NT2/D1 (cell line): Measurements from ENCODE around the gene ETFB.
A peak's percentile ranks its signal among the peaks of the same experiment; 100 is the strongest.
"Not testable (repeated sequence)": the region's sequence is repeated elsewhere in the genome, so short reads cannot be mapped to it uniquely, and the experiment has no call there.

Experiments
- DNase-seq: peaks from one replicate; pipeline ENCODE4 v3.0.0-alpha.2; 2011; ENCODE audit warnings: low read depth, low spot score
- H3K27me3 ChIP-seq: 2 replicates; pipeline ENCODE4 v1.6.0; 2011; ENCODE audit warnings: mild to moderate bottlenecking; ENCODE audit not compliant: insufficient read length, insufficient read depth
- H3K36me3 ChIP-seq: 2 replicates; pipeline ENCODE4 v1.6.1; 2011; ENCODE audit warnings: mild to moderate bottlenecking, low read length, mixed read lengths; ENCODE audit not compliant: insufficient read depth, insufficient read length
- H3K4me1 ChIP-seq: 2 replicates; pipeline ENCODE4 v1.5.1; 2011; ENCODE audit not compliant: insufficient read depth, insufficient read length
- H3K4me3 ChIP-seq: 2 replicates; pipeline ENCODE4 v1.5.1; 2011; ENCODE audit warnings: low read depth; ENCODE audit not compliant: insufficient read length
- H3K9ac ChIP-seq: 2 replicates; pipeline ENCODE4 v1.6.0; 2011; ENCODE audit warnings: low read depth; ENCODE audit not compliant: insufficient read length
- H3K9me3 ChIP-seq: 2 replicates; pipeline ENCODE4 v1.5.1; 2011; ENCODE audit warnings: mild to moderate bottlenecking, low read length; ENCODE audit not compliant: insufficient read depth
- SUZ12 ChIP-seq: IDR thresholded peaks from 2 replicates; pipeline ENCODE4 v1.6.1; 2011; ENCODE audit not compliant: insufficient read length, insufficient read depth; ENCODE audit errors: extremely low read depth
- YY1 ChIP-seq: IDR thresholded peaks from 2 replicates; pipeline ENCODE4 v1.6.1; 2011; ENCODE audit not compliant: insufficient read length, insufficient read depth
- ZNF274 ChIP-seq: IDR thresholded peaks from 2 replicates; pipeline ENCODE4 v1.6.1; 2011; ENCODE audit warnings: mild to moderate bottlenecking, low read depth, low read length

Gene ETFB

GRCh38 chr19:51398096-51398704 is 32.0 kb upstream of the ETFB start:
- Histone ChIP-seq H3K4me1 (no peaks in the 10 kb centered on the region), H3K4me3 (no peak overlapping the region), H3K36me3 (peaks cover 2% of the 10 kb centered on the region), H3K27me3 (no peaks in the 10 kb centered on the region), H3K9me3 (peaks cover 18% of the 10 kb centered on the region), H3K9ac (no peak overlapping the region)
- no peak for DNase-seq
- no peak for TF ChIP-seq YY1
- no peak for TF ChIP-seq ZNF274
- no peak for TF ChIP-seq SUZ12

DNA sequence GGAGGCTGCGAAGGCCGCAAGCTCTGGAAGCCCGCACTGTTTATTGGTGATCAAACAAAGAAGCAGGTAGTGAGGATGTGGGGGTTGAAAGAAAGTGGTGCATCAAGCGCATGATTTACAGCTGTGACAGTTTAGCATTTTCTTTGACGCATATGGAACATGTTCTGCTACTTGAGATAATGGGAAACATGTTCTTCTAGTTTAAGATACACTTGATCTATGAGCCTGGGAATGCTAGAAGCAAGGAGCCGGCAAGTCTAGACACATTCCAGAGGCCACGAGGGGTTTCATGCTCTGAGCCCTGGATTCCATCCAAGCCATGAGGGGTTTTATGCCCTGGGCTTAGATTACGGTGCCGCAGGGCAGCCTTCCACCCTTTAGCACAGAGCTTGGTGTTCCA is 31.3 kb upstream of the ETFB start:
- H3K9me3 ChIP-seq = peaks cover 11% of the 10 kb centered on the region
- not testable (repeated sequence) for DNase-seq, H3K4me1 ChIP-seq, H3K4me3 ChIP-seq, H3K27me3 ChIP-seq, H3K36me3 ChIP-seq, H3K9ac ChIP-seq

GRCh38 chr19:51396175-51396574 is 30.0 kb upstream of the ETFB start:
- no peaks in the 10 kb centered on the region for H3K4me1 ChIP-seq
- H3K36me3 ChIP-seq = peaks cover 2% of the 10 kb centered on the region
- no peak overlapping the region for H3K4me3 ChIP-seq
- no peak for DNase-seq
- H3K27me3 ChIP-seq = no peaks in the 10 kb centered on the region
- H3K9ac ChIP-seq = no peak overlapping the region
- TF ChIP-seq ZNF274 (no peak), YY1 (no peak), SUZ12 (no peak)
- no peaks in the 10 kb centered on the region for H3K9me3 ChIP-seq

DNA sequence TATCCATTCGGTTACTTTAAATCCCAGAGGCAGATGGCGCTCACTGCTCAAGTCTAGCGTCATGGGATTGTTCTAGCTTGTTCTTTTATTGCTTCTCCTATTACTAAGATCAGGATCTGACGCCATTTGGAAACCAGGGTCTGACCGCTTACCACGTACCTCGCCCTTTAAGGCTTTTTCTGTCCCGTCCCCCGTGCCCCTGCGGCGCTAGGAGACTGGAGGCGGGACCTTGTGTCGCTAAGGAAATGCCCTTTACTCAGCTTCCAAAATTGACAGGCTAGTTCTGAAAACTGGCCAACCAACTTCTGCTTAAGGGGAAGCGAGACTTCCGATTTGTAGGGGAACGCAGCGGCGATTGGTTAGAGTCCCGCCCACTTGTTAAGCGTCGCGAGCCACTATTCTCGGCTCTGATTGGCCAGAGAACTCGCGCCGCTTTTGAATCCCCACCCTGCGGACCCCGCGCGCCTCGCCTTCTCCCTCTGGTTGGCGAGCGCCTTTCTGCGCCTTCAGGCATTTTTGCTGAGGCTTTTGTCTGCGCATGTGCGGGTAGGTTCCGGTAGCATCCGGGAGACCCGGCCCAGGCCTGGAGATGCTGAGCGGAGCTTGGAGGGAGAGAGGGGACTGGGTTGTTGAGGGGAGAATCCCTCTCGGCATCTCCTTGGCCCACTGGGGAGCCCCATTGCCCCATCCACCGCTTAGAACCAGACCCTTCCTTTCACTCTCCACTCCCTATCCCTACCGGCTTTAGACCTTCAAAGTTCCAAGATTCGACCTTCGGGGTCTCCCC is 28.1 kb upstream of the ETFB start:
- TF ChIP-seq ZNF274 = no peak
- TF ChIP-seq YY1 = no peak
- no peak for TF ChIP-seq SUZ12
- H3K9ac ChIP-seq = peak overlapping the region; percentile 87
- peaks cover 2% of the 10 kb centered on the region for H3K36me3 ChIP-seq
- peak overlapping the region; percentile 79 for H3K4me3 ChIP-seq
- H3K27me3 ChIP-seq = no peaks in the 10 kb centered on the region
- H3K4me1 ChIP-seq = no peaks in the 10 kb centered on the region
- DNase-seq = peak; percentile 95
- no peaks in the 10 kb centered on the region for H3K9me3 ChIP-seq

- no peak for DNase-seq
- Histone ChIP-seq H3K36me3 (peaks cover 2% of the 10 kb centered on the region), H3K27me3 (no peaks in the 10 kb centered on the region)
These were observed 26.5 kb upstream of the ETFB start for GRCh38 chr19:51392701-51393100.

DNA sequence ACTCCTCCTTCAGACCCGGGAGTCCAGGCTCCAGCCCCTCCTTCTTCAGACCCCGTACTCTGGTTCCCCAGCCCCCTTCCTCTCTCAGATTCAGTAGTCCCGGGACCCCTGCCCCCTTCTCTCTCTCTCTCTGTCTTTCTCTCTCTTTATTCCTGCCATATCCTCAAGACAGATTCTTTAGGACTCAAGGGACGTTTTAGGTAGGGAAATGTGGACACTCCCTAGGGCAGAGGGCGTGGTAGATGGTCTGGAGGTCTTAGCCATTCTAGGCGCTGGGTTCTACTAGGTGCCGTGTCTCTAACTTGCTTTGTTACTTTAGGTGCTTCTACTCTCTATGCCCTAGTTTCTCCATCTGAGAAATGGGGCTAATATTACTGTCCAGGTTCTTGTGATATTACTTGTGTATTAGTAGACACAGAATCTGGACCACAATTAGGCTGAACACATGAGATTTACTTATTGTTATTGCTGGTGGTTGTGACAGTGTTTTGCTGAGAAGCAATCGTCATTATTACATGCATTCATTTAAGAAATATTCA is 25.0 kb upstream of the ETFB start:
- H3K36me3 ChIP-seq = no peaks in the 10 kb centered on the region
- peak overlapping the region; percentile 50 for H3K9ac ChIP-seq
- DNase-seq = no peak
- no peaks in the 10 kb centered on the region for H3K27me3 ChIP-seq
- H3K9me3 ChIP-seq = no peaks in the 10 kb centered on the region
- no peaks in the 10 kb centered on the region for H3K4me1 ChIP-seq
- H3K4me3 ChIP-seq = peak overlapping the region; percentile 15
- TF ChIP-seq YY1 (no peak), SUZ12 (no peak), ZNF274 (no peak)

More at GRCh38 chr19:51392701-51393100, 26.5 kb upstream of the ETFB start:
- Histone ChIP-seq H3K9me3 (no peaks in the 10 kb centered on the region), H3K4me3 (no peak overlapping the region), H3K4me1 (no peaks in the 10 kb centered on the region), H3K9ac (no peak overlapping the region)
- no peak for TF ChIP-seq SUZ12
- no peak for TF ChIP-seq ZNF274
- TF ChIP-seq YY1 = no peak

GRCh38 chr19:51389143-51389542 is 23.0 kb upstream of the ETFB start:
- TF ChIP-seq ZNF274 (no peak), YY1 (no peak), SUZ12 (no peak)
- Histone ChIP-seq H3K4me3 (no peak overlapping the region), H3K9me3 (no peaks in the 10 kb centered on the region)

More at GRCh38 chr19:51389143-51389542, 23.0 kb upstream of the ETFB start:
- no peak overlapping the region for H3K9ac ChIP-seq
- H3K27me3 ChIP-seq = no peaks in the 10 kb centered on the region
- no peaks in the 10 kb centered on the region for H3K4me1 ChIP-seq
- no peaks in the 10 kb centered on the region for H3K36me3 ChIP-seq
- no peak for DNase-seq
